H1 (cell line): ENCODE data around the gene MBP. TPM values are rescaled to one million over a fixed set of nuclear protein-coding genes. Genes with fewer than 3 reads are reported as not detected.

Source experiments
- CTCF ChIA-PET: fragments of 300-600 bp; sonication (Branson Sonifier 250); formaldehyde crosslinking; loops from one replicate; lab custom pipeline; 2021; ENCODE audit not compliant: partially characterized antibody; lab: Charles Lee
- POLR2A ChIA-PET: fragments of 300-600 bp; sonication (Branson Sonifier 250); formaldehyde crosslinking; loops from one replicate; lab custom pipeline; 2021; ENCODE audit warnings: inconsistent platforms; ENCODE audit not compliant: partially characterized antibody; lab: Charles Lee
- DNase-seq, 2 experiments: peaks; one replicate each; pipeline versions ENCODE4 v3.0.0 to v3.0.0-alpha.2; 2010 to 2022; ENCODE audit warnings: low spot score in 2 of 2, low read depth in 1 of 2, mixed read lengths in 1 of 2
- FAIRE-seq: peaks from 2 replicates; lab custom pipeline; 2011; peaks lifted over from hg19 to GRCh38; lab: Jason Lieb, UNC
- H2AFZ ChIP-seq: 2 replicates; pipeline ENCODE4 v1.8.1; 2012; ENCODE audit warnings: low read length, inconsistent platforms
- H2AK5ac ChIP-seq: 2 replicates; pipeline ENCODE4 v1.6.1; 2013; ENCODE audit warnings: low read depth, low read length
- H2BK120ac ChIP-seq: replicated peaks from 2 replicates; pipeline ENCODE3; 2013; ENCODE audit warnings: low read depth, low read length, inconsistent platforms
- H2BK12ac ChIP-seq: 2 replicates; pipeline ENCODE4 v1.6.1; 2013; ENCODE audit warnings: low read depth, low read length
- H2BK15ac ChIP-seq: 2 replicates; pipeline ENCODE4 v1.6.1; 2013; ENCODE audit warnings: low read length
- H2BK20ac ChIP-seq: 2 replicates; pipeline ENCODE4 v1.6.1; 2013; ENCODE audit warnings: low read length
- H2BK5ac ChIP-seq: 2 replicates; pipeline ENCODE4 v1.6.1; 2013; ENCODE audit warnings: low read depth, low read length
- H3K14ac ChIP-seq: 2 replicates; pipeline ENCODE4 v1.6.1; 2013; ENCODE audit warnings: inconsistent platforms; ENCODE audit not compliant: insufficient read length
- H3K18ac ChIP-seq: 2 replicates; pipeline ENCODE4 v1.6.1; 2013; ENCODE audit warnings: low read length; ENCODE audit errors: extremely low read depth
- H3K23ac ChIP-seq: 2 replicates; pipeline ENCODE4 v1.6.1; 2013; ENCODE audit warnings: inconsistent platforms; ENCODE audit not compliant: insufficient read length
- H3K23me2 ChIP-seq: 2 replicates; pipeline ENCODE4 v1.6.1; 2013; ENCODE audit warnings: low read depth, low read length
- H3K27ac ChIP-seq: 2 replicates; pipeline ENCODE4 v1.6.1; 2011; ENCODE audit warnings: low read depth, low read length, inconsistent platforms
- H3K27me3 ChIP-seq, 4 experiments: replicated peaks in 1 of 4; 1 replicate in 1 of 4; 2 replicates in 3 of 4; pipeline versions ENCODE4 v1.6.1 to v1.8.1; 2011 to 2013; ENCODE audit warnings: low read length in 3 of 4, mild to moderate bottlenecking in 3 of 4, inconsistent platforms in 2 of 4, mixed read lengths in 2 of 4, moderate library complexity in 1 of 4; ENCODE audit not compliant: control insufficient read depth in 3 of 4, insufficient read depth in 3 of 4; ENCODE audit errors: extremely low read depth in 1 of 4
- H3K36me3 ChIP-seq, 4 experiments: 2 replicates each; pipeline versions ENCODE4 v1.6.1 to v1.8.1; 2011 to 2013; ENCODE audit warnings: mild to moderate bottlenecking in 4 of 4, low read length in 3 of 4, moderate library complexity in 2 of 4, control low read depth in 1 of 4, inconsistent platforms in 1 of 4; ENCODE audit not compliant: insufficient read depth in 4 of 4, control insufficient read depth in 2 of 4
- H3K4ac ChIP-seq: replicated peaks from 2 replicates; pipeline ENCODE3; 2013; ENCODE audit warnings: low read length, low read depth, mixed read lengths, inconsistent platforms; ENCODE audit not compliant: insufficient read length
- H3K4me1 ChIP-seq, 4 experiments: replicated peaks in 1 of 4; 1 replicate in 1 of 4; 2 replicates in 3 of 4; pipeline versions ENCODE4 v1.6.1 to v1.8.1; 2011 to 2013; ENCODE audit warnings: low read length in 3 of 4, inconsistent platforms in 2 of 4, mixed read lengths in 1 of 4; ENCODE audit not compliant: insufficient read depth in 4 of 4, control insufficient read depth in 3 of 4
- H3K4me2 ChIP-seq, 2 experiments: 2 replicates each; pipeline versions ENCODE4 v1.6.1 to v1.8.1; 2011 to 2013; ENCODE audit warnings: low read depth in 2 of 2, low read length in 2 of 2, control low read depth in 1 of 2, inconsistent platforms in 1 of 2, mild to moderate bottlenecking in 1 of 2; ENCODE audit not compliant: insufficient read depth in 1 of 2
- H3K4me3 ChIP-seq, 4 experiments: fragments of 200-600, 300-600 bp in 1 of 4; sonication (generic), shearing (Covaris generic), sonication (Bioruptor Twin) in 1 of 4; 2 replicates each; pipeline versions ENCODE4 v1.5.1 to v1.8.1; 2011 to 2016; ENCODE audit warnings: low read length in 4 of 4, low read depth in 3 of 4, control low read depth in 2 of 4, inconsistent platforms in 2 of 4, mild to moderate bottlenecking in 2 of 4, mixed read lengths in 1 of 4, moderate library complexity in 1 of 4; ENCODE audit not compliant: insufficient read depth in 2 of 4; ENCODE audit errors: extremely low read depth in 1 of 4
- H3K56ac ChIP-seq: replicated peaks from 2 replicates; pipeline ENCODE3; 2013; ENCODE audit warnings: low read depth, mild to moderate bottlenecking, mixed read lengths, low read length, inconsistent platforms; ENCODE audit not compliant: insufficient read length
- H3K79me1 ChIP-seq: 2 replicates; pipeline ENCODE4 v1.6.1; 2013; ENCODE audit warnings: low read depth, low read length, control low read depth
- H3K79me2 ChIP-seq, 2 experiments: 2 replicates each; pipeline versions ENCODE4 v1.6.1 to v1.8.1; 2012 to 2013; ENCODE audit warnings: low read length in 2 of 2, mild to moderate bottlenecking in 2 of 2, inconsistent platforms in 1 of 2; ENCODE audit not compliant: insufficient read depth in 2 of 2, control insufficient read depth in 1 of 2
- H3K9ac ChIP-seq, 4 experiments: replicated peaks in 1 of 4; 1 replicate in 1 of 4; 2 replicates in 3 of 4; pipeline versions ENCODE4 v1.6.1 to v1.8.1; 2011 to 2013; ENCODE audit warnings: low read depth in 3 of 4, low read length in 3 of 4, control low read depth in 2 of 4, mild to moderate bottlenecking in 2 of 4, moderate library complexity in 2 of 4, inconsistent platforms in 1 of 4; ENCODE audit errors: extremely low read depth in 1 of 4
- H3K9me3 ChIP-seq, 2 experiments: 2 replicates each; pipeline versions ENCODE4 v1.6.1 to v1.8.1; 2012 to 2013; ENCODE audit warnings: mild to moderate bottlenecking in 2 of 2, moderate library complexity in 2 of 2, control low read depth in 1 of 2, inconsistent platforms in 1 of 2, low read depth in 1 of 2, low read length in 1 of 2, mixed read lengths in 1 of 2; ENCODE audit not compliant: insufficient read depth in 2 of 2
- H4K20me1 ChIP-seq, 2 experiments: replicated peaks in 1 of 2; 2 replicates each; pipeline versions ENCODE3 to v1.8.1; 2011 to 2013; ENCODE audit warnings: inconsistent platforms in 2 of 2, low read length in 2 of 2, mild to moderate bottlenecking in 1 of 2; ENCODE audit not compliant: insufficient read depth in 2 of 2, control insufficient read depth in 1 of 2
- H4K5ac ChIP-seq: 2 replicates; pipeline ENCODE4 v1.6.1; 2013; ENCODE audit warnings: low read length, low read depth, mixed read lengths, inconsistent platforms; ENCODE audit not compliant: insufficient read length
- H4K8ac ChIP-seq: 2 replicates; pipeline ENCODE4 v1.8.0; 2013; ENCODE audit warnings: mild to moderate bottlenecking, moderate library complexity, low read length, inconsistent platforms; ENCODE audit not compliant: insufficient read depth; ENCODE audit errors: extremely low read depth
- H4K91ac ChIP-seq: replicated peaks from 2 replicates; pipeline ENCODE3; 2013; ENCODE audit warnings: low read length, mixed read lengths, inconsistent platforms; ENCODE audit not compliant: insufficient read length
- RAD21 ChIP-seq, 2 experiments: IDR thresholded peaks in 1 of 2; conservative IDR thresholded peaks in 1 of 2; 2 replicates each; pipeline ENCODE4 v1.6.1; 2011; ENCODE audit warnings: low read depth in 2 of 2, low read length in 2 of 2, improper control_type of control experiment in 1 of 2, inconsistent platforms in 1 of 2, mild to moderate bottlenecking in 1 of 2, moderate library complexity in 1 of 2
- TBP ChIP-seq: IDR thresholded peaks from 2 replicates; pipeline ENCODE4 v1.6.1; 2011; ENCODE audit warnings: low read depth, low read length, improper control_type of control experiment
- WGBS, 2 experiments: shearing (Covaris generic) in 1 of 2; methylation state at CpG; one replicate each; pipeline versions ENCODE4 v1.1.6 to v1.1.7; 2013 to 2015; ENCODE audit warnings: low lambda C conversion rate in 2 of 2, mixed read lengths in 2 of 2, inconsistent platforms in 1 of 2, low coverage in 1 of 2, missing lambda C conversion rate in 1 of 2; ENCODE audit not compliant: insufficient replicate concordance in 2 of 2, insufficient coverage in 1 of 2, insufficient read length in 1 of 2; ENCODE audit errors: extremely low coverage in 1 of 2, missing lambda C conversion rate in 1 of 2; 5-methylcytosine and 5-hydroxymethylcytosine counted together
- polyA plus RNA-seq, 7 experiments: library from polyadenylated mRNA; depleted of rRNA in 3 of 7; stranded (reverse) in 5 of 7; unstranded in 2 of 7; fragments of >200 nt in 5 of 7; fragments of 200-250 nt in 2 of 7; gene quantifications; 1 replicate in 5 of 7; 2 replicates in 1 of 7; 4 replicates in 1 of 7; pipeline versions ENCODE4 v1.2.1 to v1.2.3, GENCODE V29; 2011 to 2013; ENCODE audit warnings: missing spikeins in 2 of 7, mixed read lengths in 2 of 7
- total RNA-seq: library from RNA; stranded (reverse); fragmentation: NEBNext Ultra II Directional; extraction: Animal tissue kit (Norgen Biotek cat#: 25700); gene quantifications from 2 replicates; pipeline ENCODE4 v1.2.1, GENCODE V29; 2021
- TF ChIP-seq, protein P1 (sequence below), 3 experiments: IDR thresholded peaks; 1 replicate in 2 of 3; 2 replicates in 1 of 3; pipeline versions ENCODE4 v1.5.1 to v1.6.1; 2011; ENCODE audit warnings: low read length in 3 of 3, mild to moderate bottlenecking in 3 of 3, inconsistent platforms in 2 of 3, low read depth in 1 of 3, moderate library complexity in 1 of 3; ENCODE audit not compliant: insufficient read depth in 1 of 3; ENCODE audit errors: control extremely low read depth in 1 of 3

MBP gene
- total and polyA plus RNA-seq, 2 of the 8 experiments (the other 6 are each of a cell fraction or from before 2014, with no cell fraction given) = 7.7 to 19.2 TPM

GRCh38 chr18:76960528-76961035, 172.0 kb downstream of the MBP start:
- peak; percentile 59 to 73 for TF ChIP-seq RAD21 (IDR thresholded peaks at IDR 0.05 in 1 of 2, conservative IDR thresholded peaks at IDR 0.05 in 1 of 2; ENCODE audit: low read depth in 2 of 2, low read length in 2 of 2)
- TF ChIP-seq, protein P1, sequence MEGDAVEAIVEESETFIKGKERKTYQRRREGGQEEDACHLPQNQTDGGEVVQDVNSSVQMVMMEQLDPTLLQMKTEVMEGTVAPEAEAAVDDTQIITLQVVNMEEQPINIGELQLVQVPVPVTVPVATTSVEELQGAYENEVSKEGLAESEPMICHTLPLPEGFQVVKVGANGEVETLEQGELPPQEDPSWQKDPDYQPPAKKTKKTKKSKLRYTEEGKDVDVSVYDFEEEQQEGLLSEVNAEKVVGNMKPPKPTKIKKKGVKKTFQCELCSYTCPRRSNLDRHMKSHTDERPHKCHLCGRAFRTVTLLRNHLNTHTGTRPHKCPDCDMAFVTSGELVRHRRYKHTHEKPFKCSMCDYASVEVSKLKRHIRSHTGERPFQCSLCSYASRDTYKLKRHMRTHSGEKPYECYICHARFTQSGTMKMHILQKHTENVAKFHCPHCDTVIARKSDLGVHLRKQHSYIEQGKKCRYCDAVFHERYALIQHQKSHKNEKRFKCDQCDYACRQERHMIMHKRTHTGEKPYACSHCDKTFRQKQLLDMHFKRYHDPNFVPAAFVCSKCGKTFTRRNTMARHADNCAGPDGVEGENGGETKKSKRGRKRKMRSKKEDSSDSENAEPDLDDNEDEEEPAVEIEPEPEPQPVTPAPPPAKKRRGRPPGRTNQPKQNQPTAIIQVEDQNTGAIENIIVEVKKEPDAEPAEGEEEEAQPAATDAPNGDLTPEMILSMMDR (IDR thresholded peaks at IDR 0.05; ENCODE audit: control extremely low read depth in 1 of 3, insufficient read depth in 1 of 3, low read depth in 1 of 3, low read length in 3 of 3) = peak; percentile 37 to 41 (median 39)
- TF ChIP-seq TBP = no peak
- H3K4me2 ChIP-seq = no peak overlapping the region
- peak overlapping the region; percentile 63; the same call in 1 of the 2 replicates for H2BK15ac ChIP-seq
- no peak overlapping the region for H2AK5ac ChIP-seq
- no peak overlapping the region for H3K4ac ChIP-seq
- H3K36me3 ChIP-seq = peaks cover 0 to 8% (median 3%) of the 10 kb centered on the region in 4 experiments; a peak in 4 of 8 replicates
- H3K9me3 ChIP-seq = no peaks in the 10 kb centered on the region
- H4K91ac ChIP-seq = no peak overlapping the region
- ChIA-PET CTCF (interaction anchor here (0.7 to 12.3 kb wide), 9 partner anchors 8 to 683 kb away, joined by 3 to 188 read pairs (median 4); no protein-coding TSS in a partner anchor), POLR2A (no interaction called here)
- no peak overlapping the region for H3K23ac ChIP-seq
- no peak overlapping the region for H4K5ac ChIP-seq
- peaks cover 2 to 3% of the 10 kb centered on the region in 2 experiments for H4K20me1 ChIP-seq
- no peak for DNase-seq
- WGBS, 2 experiments = 95% methylated on average over 16 of the region's 16 CpGs; no CpG with 5 or more reads in 1 of the 2 experiments
- no peak overlapping the region for H3K14ac ChIP-seq
- no peaks in the 10 kb centered on the region for H3K27me3 ChIP-seq
- H3K27ac ChIP-seq = no peak overlapping the region
- H2BK12ac ChIP-seq = no peak overlapping the region
- H3K4me1 ChIP-seq = peaks cover 0 to 4% (median 1%) of the 10 kb centered on the region in 4 experiments; a peak in 4 of 7 replicates
- H2BK20ac ChIP-seq = no peak overlapping the region
- H2BK5ac ChIP-seq = no peak overlapping the region
- H3K23me2 ChIP-seq = no peaks in the 10 kb centered on the region
- no peaks in the 10 kb centered on the region for H3K79me2 ChIP-seq
- H4K8ac ChIP-seq = 0 out of 2 replicates have a peak overlapping the region, but pooled peaks have one; percentile 1
- H3K79me1 ChIP-seq = no peaks in the 10 kb centered on the region
- no peak for FAIRE-seq
- no peak overlapping the region for H3K4me3 ChIP-seq
- no peak overlapping the region for H3K9ac ChIP-seq
- H2AFZ ChIP-seq = no peak overlapping the region
- H3K18ac ChIP-seq = no peak overlapping the region
- no peak overlapping the region for H2BK120ac ChIP-seq
- no peak overlapping the region for H3K56ac ChIP-seq
